A673 (cell line): ENCODE measurements around the gene CNTROB.

ENCODE experiments used
- EZH2 ChIP-seq: fragments of 200-600 bp; sonication (generic); IDR thresholded peaks from 2 replicates; pipeline ENCODE4 v1.6.1; 2017; ENCODE audit warnings: borderline replicate concordance, low read depth, mild to moderate bottlenecking, mixed read lengths, antibody characterized with exemption, low read length; ENCODE audit not compliant: poor library complexity, severe bottlenecking
- TF ChIP-seq, protein P1 (sequence below): fragments of 300-800, 200-600 bp; sonication (generic); conservative IDR thresholded peaks from 2 replicates; pipeline ENCODE4 v1.5.1; 2017; ENCODE audit warnings: low read depth, mild to moderate bottlenecking, antibody characterized with exemption, low read length, moderate library complexity, mixed read lengths

DNA sequence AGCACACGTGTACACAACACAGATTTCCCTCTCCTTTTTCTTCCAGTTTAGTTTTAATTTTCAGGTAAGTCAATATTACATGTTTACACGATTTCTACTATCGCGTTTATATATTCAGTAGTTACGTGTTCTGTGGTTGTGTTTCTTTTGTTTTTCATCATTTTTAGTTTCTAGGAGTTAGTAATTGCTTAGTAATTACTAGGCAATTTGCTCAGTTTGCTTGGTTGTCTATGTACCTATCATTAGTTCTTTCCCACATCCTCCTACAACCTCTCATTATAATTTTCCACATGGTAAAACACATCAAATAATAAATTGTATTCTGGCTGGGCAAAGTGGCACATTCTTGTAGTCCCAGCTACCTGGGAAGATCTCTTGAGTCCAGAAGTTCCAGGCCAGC lies 45.8 kb downstream of the CNTROB start:
- TF ChIP-seq, protein P1, sequence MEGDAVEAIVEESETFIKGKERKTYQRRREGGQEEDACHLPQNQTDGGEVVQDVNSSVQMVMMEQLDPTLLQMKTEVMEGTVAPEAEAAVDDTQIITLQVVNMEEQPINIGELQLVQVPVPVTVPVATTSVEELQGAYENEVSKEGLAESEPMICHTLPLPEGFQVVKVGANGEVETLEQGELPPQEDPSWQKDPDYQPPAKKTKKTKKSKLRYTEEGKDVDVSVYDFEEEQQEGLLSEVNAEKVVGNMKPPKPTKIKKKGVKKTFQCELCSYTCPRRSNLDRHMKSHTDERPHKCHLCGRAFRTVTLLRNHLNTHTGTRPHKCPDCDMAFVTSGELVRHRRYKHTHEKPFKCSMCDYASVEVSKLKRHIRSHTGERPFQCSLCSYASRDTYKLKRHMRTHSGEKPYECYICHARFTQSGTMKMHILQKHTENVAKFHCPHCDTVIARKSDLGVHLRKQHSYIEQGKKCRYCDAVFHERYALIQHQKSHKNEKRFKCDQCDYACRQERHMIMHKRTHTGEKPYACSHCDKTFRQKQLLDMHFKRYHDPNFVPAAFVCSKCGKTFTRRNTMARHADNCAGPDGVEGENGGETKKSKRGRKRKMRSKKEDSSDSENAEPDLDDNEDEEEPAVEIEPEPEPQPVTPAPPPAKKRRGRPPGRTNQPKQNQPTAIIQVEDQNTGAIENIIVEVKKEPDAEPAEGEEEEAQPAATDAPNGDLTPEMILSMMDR, result no peak
- TF ChIP-seq EZH2, result no peak
